GM21786 (cell line): ENCODE measurements around the gene OBI1.

Experiments
- ATAC-seq: cut with Tn5 transposase; IDR thresholded peaks from one replicate; pipeline ENCODE4 v1.9.1; 2021; ENCODE audit not compliant: unreplicated experiment

OBI1 gene

DNA sequence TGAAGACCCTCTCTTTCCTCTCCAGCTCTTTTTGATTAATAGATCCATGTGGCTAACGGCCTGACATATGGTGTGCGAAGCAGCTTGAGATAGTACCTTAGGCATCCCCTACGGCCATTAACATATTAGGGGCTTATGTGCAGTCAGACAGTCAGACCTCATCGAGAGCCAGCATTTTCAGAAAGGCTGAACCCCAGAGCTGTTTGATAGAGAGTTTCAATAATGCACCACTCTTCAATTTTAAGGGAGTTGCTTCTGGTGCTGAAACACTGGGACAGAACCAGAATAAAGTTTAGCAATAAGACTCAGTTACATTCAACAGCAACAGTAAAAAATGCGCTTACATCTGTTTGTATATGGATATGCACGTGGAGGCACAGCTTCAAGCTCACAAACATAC lies 66.4 kb downstream of the OBI1 start:
- no peak for ATAC-seq

DNA sequence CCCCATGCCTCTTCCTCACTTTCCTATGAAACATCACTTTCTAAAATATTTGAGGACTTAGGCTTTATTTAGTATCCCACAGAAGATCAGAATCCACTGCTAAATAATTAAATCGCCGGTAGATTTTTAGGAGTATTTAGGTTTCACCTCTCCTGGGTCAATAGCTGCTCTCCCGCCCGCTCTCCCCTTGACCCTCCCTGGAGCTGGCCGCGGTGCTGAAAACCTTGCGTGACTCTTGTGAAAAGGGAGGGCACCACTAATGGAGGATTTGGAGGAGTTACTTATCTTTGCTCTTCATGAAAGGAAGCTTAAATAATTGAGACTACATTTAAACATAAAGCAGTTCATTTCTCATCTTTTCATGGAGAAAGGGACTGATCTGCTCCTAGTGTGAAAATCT lies 69.7 kb downstream of the OBI1 start:
- ATAC-seq = no peak

DNA sequence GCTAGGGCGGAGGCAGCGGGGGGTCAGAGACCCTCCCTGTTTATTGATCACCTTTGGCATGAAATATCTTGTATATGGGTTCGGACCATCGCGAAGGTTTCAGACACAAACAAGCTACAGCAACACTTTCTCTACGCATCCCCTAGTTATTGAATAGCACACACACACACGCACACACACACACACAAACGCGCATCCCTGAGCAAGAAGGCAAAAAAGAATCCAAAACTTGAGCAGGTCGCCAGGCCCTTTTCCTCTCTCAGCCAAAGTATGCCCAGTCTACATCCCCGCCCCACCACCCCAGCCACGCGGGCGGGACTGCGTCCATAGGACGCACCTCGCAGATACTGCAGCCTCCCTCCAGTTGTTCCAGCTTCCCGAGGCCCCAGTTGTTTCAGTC lies 71.6 kb downstream of the OBI1 start:
- ATAC-seq = no peak

DNA sequence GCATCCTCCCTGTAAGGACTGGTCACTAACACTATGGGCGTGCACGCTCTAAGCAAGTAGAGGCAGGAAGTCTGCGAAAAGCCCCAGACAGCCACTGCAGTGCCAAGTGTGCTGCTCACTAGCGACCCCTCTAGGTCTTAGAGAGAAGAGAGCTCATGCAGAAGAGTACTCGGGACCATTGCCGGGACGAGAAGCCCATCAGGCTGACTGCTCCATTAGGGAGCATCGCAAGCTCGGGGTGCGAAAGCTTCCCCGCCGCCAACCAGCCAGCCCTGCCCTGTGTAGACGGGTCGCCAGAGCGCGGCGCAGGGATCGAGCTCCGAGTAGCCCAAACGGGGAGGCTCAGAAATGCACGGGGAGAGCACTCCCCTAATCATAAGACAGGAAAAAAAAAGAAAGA lies 72.2 kb downstream of the OBI1 start:
- no peak for ATAC-seq

DNA sequence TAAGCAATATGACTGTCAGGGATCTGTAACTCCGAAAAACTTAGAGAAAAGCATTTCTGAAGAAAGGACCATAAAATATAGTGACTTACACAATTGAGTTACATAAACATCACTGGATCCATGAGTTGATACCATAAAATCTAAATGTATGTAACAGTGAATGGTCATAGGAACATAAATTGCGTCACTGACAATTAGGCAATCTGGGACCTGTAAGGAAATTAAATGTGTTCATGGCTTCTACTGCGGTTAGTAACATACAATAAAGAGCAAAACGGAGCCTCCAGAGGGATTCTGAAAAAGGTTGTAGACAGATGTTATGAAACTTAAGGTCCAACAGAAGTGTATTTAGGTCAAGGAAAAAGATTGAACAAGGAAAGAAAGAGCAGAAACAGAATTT lies 82.7 kb downstream of the OBI1 start:
- ATAC-seq = no peak

DNA sequence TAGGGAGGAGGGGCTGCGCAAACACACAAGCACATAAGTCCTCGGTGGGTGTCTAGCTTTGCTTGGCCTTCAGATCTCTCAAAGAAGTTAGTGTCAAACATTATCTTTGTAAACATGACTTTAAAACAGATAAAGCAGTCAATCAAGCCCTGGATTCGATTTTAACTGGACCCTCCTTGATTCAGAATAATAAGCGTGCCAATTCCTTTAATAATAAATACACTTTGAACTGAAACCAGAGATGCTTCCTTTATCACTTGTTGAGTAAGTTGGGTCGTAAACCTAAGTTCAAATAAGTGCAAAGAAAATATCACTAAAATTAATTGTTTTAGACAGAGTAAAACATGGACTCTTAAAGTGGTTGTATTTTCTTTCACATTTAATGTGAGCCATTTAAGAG lies 86.5 kb downstream of the OBI1 start:
- ATAC-seq = no peak

DNA sequence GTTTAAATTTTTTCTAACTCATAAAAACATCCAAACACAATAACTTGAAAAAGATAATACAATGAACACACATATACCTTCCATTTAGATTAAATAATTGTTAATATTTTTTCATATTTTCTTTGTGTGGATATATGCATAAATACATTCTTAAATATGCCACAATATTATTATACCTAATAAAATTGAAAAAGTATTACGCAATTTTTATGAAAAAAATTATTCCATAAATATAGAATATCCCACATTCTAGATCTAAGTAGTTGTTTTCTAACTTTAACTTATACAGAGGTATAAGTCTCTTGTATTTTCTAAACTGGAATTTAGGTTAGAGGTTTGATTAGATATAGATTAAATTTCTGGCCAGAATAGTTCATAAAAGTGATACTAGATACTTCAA lies 89.9 kb downstream of the OBI1 start:
- ATAC-seq = no peak

DNA sequence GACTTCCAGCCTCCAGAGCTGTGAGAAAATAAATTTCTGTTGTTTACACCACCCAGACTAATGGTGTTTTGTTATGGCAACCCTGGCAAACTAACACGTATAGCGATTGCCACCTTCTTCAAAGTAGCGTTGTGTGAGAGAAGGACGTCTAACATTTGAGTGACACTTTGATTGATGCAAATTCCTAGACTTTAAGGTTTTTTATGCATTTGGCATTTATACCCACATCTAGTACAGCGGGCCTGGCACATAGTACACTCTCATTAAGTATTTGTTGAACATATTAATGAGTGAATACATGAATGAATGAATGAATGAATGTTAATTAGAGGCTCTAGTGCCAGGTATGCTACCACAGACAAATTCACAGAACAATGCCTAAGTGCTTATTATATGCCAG lies 92.3 kb downstream of the OBI1 start:
- no peak for ATAC-seq
